Glomerular endothelial cell (primary cell): Measurements from ENCODE around the gene VILL. TPM values are rescaled to one million over a fixed set of nuclear protein-coding genes. Genes with fewer than 3 reads are reported as not detected.

ENCODE experiments used
- DNase-seq: peaks from one replicate; pipeline ENCODE4 v3.0.0-alpha.2; 2011; ENCODE audit warnings: low read depth, low spot score; ENCODE audit errors: extremely low read depth
- total RNA-seq: library from RNA; depleted of rRNA; stranded (reverse); fragments of >200 nt; gene quantifications from 2 replicates; pipeline ENCODE4 v1.2.3, GENCODE V29; 2015

Gene VILL
- total RNA-seq, 1 donor from 2014 or later, result 7.6 TPM

- DNase-seq, result no peak
Measured at GRCh38 chr3:38015485-38015884, 24.9 kb downstream of the VILL start.

- DNase-seq, result no peak
Measured at GRCh38 chr3:38015984-38016383, 25.4 kb downstream of the VILL start.

GRCh38 chr3:38016410-38016809, 25.8 kb downstream of the VILL start:
- no peak for DNase-seq

GRCh38 chr3:38016847-38017444, 26.4 kb downstream of the VILL start:
- no peak for DNase-seq

- no peak for DNase-seq
Measured at GRCh38 chr3:38017445-38018295, 27.1 kb downstream of the VILL start.

GRCh38 chr3:38018296-38019266, 28.0 kb downstream of the VILL start:
- no peak for DNase-seq

GRCh38 chr3:38019658-38020341, 29.2 kb downstream of the VILL start:
- DNase-seq, result no peak

- DNase-seq, result no peak
Measured at GRCh38 chr3:38020342-38020726, 29.7 kb downstream of the VILL start.

GRCh38 chr3:38021196-38021595, 30.6 kb downstream of the VILL start:
- DNase-seq, result no peak

GRCh38 chr3:38022301-38022700, 31.7 kb downstream of the VILL start:
- no peak for DNase-seq

GRCh38 chr3:38022896-38023709, 32.5 kb downstream of the VILL start:
- no peak for DNase-seq

GRCh38 chr3:38026856-38027255, 36.3 kb downstream of the VILL start:
- DNase-seq, result no peak

GRCh38 chr3:38027466-38028465, 37.2 kb downstream of the VILL start:
- DNase-seq, result no peak

- DNase-seq, result no peak
Measured at GRCh38 chr3:38028621-38029361, 38.2 kb downstream of the VILL start.

- no peak for DNase-seq
Measured at GRCh38 chr3:38029400-38030125, 39.0 kb downstream of the VILL start, which contains the start of gene PLCD1. Gene PLCD1, minus strand, starts transcription at chr3:38029642. Its CDS starts 103 bp downstream, at chr3:38029539.

- no peak for DNase-seq
Measured at GRCh38 chr3:38030126-38031021, 39.8 kb downstream of the VILL start.
